ENCODE results near the gene ELMO1.
"Not testable (repeated sequence)": the region's sequence is repeated elsewhere in the genome, so short reads cannot be mapped to it uniquely, and the experiment has no call there.

The ELMO1 gene

GRCh38 chr7:37011151-37011890, 437.3 kb downstream of the ELMO1 start:
- no peak for DNase-seq (ENCODE audit: low read depth)

GRCh38 chr7:37009125-37009675, 439.5 kb downstream of the ELMO1 start:
- DNase-seq (ENCODE audit: low read depth) = no peak

GRCh38 chr7:37007691-37008090, 441.0 kb downstream of the ELMO1 start:
- DNase-seq (ENCODE audit: low read depth) = no peak

- no peak for DNase-seq (ENCODE audit: low read depth)
These were observed 441.4 kb downstream of the ELMO1 start for GRCh38 chr7:37007268-37007667.

- DNase-seq (ENCODE audit: low read depth) = no peak
These were observed 441.9 kb downstream of the ELMO1 start for GRCh38 chr7:37006764-37007163.

GRCh38 chr7:37000511-37000910, 448.2 kb downstream of the ELMO1 start:
- no peak for DNase-seq (ENCODE audit: low read depth)

- no peak for DNase-seq (ENCODE audit: low read depth)
These were observed 448.8 kb downstream of the ELMO1 start for GRCh38 chr7:36999626-37000485.

- DNase-seq (ENCODE audit: low read depth) = no peak
These were observed 452.9 kb downstream of the ELMO1 start for GRCh38 chr7:36995776-36996175.

- no peak for DNase-seq (ENCODE audit: low read depth)
These were observed 454.1 kb downstream of the ELMO1 start for GRCh38 chr7:36994456-36995112.

GRCh38 chr7:36986948-36987724, 461.5 kb downstream of the ELMO1 start:
- DNase-seq (ENCODE audit: low read depth) = peak; percentile 43

- no peak for DNase-seq (ENCODE audit: low read depth)
These were observed 462.1 kb downstream of the ELMO1 start for GRCh38 chr7:36986511-36986933.

- no peak for DNase-seq (ENCODE audit: low read depth)
These were observed 462.7 kb downstream of the ELMO1 start for GRCh38 chr7:36985866-36986400.

GRCh38 chr7:36985316-36985715, 463.3 kb downstream of the ELMO1 start:
- no peak for DNase-seq (ENCODE audit: low read depth)

GRCh38 chr7:36984710-36985312, 463.9 kb downstream of the ELMO1 start:
- no peak for DNase-seq (ENCODE audit: low read depth)

- DNase-seq (ENCODE audit: low read depth) = no peak
These were observed 464.6 kb downstream of the ELMO1 start for GRCh38 chr7:36984041-36984521.

- DNase-seq (ENCODE audit: low read depth) = no peak
These were observed 465.9 kb downstream of the ELMO1 start for GRCh38 chr7:36982766-36983165.

GRCh38 chr7:36979810-36980248, 468.8 kb downstream of the ELMO1 start:
- DNase-seq (ENCODE audit: low read depth) = no peak

- no peak for DNase-seq (ENCODE audit: low read depth)
These were observed 470.2 kb downstream of the ELMO1 start for GRCh38 chr7:36978461-36978860.

- no peak for DNase-seq (ENCODE audit: low read depth)
These were observed 470.8 kb downstream of the ELMO1 start for GRCh38 chr7:36977878-36978277.

- not testable (repeated sequence) for DNase-seq (ENCODE audit: low read depth)
These were observed 475.1 kb downstream of the ELMO1 start for GRCh38 chr7:36973534-36973933.

GRCh38 chr7:36972140-36972518, 476.5 kb downstream of the ELMO1 start:
- no peak for DNase-seq (ENCODE audit: low read depth)

All from stimulated activated CD8-positive, alpha-beta memory T cell treated with anti-CD3 and anti-CD28 coated beads, Interleukin-4, amount 100 ng/mL, for 24 hours (primary cell).